GM10248 (cell line): ENCODE results near the gene SRRM5.
"Not testable (repeated sequence)": the region's sequence is repeated elsewhere in the genome, so short reads cannot be mapped to it uniquely, and the experiment has no call there.

Experiments
- CTCF ChIA-PET: fragments of 300-600 bp; sonication (Branson Sonifier 250); formaldehyde crosslinking; extraction: SDS; loops from one replicate; lab custom pipeline; 2021; ENCODE audit warnings: antibody characterized with exemption; lab: Yijun Ruan, JAX
- POLR2A ChIA-PET: fragments of 350-650 bp; sonication (Branson Sonifier 250); formaldehyde crosslinking; extraction: SDS; loops from one replicate; lab custom pipeline; 2020; ENCODE audit warnings: antibody characterized with exemption; lab: Yijun Ruan, JAX
- DNase-seq: peaks from one replicate; pipeline ENCODE4 v3.0.0; 2012; ENCODE audit errors: extremely low spot score
- TF ChIP-seq, protein P1 (sequence below): IDR thresholded peaks from 2 replicates; pipeline ENCODE4 v1.5.1; 2012; ENCODE audit warnings: mild to moderate bottlenecking, low read depth; ENCODE audit errors: extremely low read depth, missing control alignments, control extremely low read depth

The SRRM5 gene

DNA sequence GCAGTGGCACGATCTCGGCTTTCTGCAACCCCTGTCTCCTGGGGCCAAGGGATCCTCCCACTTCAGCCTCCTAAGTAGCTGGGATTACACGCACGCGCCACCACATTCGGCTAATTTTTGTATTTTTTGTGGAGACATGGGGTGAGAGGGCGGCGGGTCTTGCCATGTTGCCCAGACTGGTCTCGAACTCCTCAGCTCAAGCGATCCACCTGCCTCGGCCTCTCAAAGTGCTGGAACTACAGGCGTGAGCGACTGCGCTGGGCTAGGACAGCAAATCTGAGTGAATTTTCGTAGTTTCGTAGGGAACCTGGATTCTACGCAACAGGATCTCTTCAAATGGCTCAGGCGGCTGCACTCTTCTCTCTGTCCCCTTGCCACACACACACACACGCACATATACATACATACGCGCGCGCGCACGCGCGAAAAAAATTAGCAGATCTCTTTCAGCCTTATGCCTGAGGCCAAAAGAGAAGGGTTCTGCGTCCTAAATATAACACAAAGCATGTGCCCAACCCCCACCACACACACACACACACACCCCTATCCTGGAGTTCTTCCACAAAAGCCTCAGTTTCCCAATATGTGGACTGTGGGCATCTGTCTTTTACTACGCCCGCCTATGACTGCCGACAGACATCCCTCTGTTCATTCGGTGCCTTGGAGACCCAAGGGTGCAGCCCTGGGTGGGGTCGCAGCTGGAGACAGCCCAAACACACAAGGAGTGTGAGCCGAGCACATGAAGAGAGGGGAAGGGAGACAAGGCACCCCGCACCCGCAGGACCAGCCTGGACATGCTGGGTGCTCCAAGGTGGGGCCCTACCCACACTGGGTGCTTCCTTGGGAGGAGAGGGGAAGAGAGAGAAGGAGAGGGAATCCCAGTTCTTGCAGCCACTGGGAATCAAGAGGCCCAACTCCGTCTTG is 35.7 kb upstream of the SRRM5 start:
- POLR2A ChIA-PET, result interaction anchor here (0.6 to 0.8 kb wide), 2 partner anchors 18 to 97 kb away, joined by 3 to 6 read pairs; no protein-coding TSS in a partner anchor
- DNase-seq, result no peak
- TF ChIP-seq, protein P1, sequence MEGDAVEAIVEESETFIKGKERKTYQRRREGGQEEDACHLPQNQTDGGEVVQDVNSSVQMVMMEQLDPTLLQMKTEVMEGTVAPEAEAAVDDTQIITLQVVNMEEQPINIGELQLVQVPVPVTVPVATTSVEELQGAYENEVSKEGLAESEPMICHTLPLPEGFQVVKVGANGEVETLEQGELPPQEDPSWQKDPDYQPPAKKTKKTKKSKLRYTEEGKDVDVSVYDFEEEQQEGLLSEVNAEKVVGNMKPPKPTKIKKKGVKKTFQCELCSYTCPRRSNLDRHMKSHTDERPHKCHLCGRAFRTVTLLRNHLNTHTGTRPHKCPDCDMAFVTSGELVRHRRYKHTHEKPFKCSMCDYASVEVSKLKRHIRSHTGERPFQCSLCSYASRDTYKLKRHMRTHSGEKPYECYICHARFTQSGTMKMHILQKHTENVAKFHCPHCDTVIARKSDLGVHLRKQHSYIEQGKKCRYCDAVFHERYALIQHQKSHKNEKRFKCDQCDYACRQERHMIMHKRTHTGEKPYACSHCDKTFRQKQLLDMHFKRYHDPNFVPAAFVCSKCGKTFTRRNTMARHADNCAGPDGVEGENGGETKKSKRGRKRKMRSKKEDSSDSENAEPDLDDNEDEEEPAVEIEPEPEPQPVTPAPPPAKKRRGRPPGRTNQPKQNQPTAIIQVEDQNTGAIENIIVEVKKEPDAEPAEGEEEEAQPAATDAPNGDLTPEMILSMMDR, result no peak
- CTCF ChIA-PET, result interaction anchor here (1.4 to 10.4 kb wide), 2 partner anchors 19 to 47 kb away, joined by 3 to 97 read pairs; no protein-coding TSS in a partner anchor

DNA sequence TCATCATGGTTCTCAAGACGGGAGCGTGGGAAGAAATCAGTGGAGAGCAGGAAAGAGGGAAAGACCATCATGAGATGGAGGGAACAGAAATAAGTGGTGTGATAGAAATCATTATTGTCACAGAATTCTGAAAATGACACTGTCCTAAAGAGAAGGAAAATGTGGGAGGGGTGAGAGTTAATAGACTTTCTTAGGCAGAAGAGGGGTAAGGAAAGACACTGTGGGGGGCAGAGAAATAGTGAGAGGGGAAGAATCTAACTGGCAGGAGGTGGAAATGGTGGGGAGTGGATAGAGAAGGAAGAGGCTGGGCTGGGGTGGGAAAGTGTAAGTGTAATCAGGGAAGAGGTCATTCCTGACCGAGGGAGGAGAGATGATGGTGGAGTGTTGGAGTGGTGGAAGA is 33.1 kb upstream of the SRRM5 start:
- CTCF ChIA-PET, result interaction anchor here (1.2 to 10.4 kb wide), 3 partner anchors 16 to 22 kb away, joined by 7 to 97 read pairs (median 7); no protein-coding TSS in a partner anchor
- POLR2A ChIA-PET, result no interaction called here
- no peak for DNase-seq
- TF ChIP-seq, protein P1, result no peak

DNA sequence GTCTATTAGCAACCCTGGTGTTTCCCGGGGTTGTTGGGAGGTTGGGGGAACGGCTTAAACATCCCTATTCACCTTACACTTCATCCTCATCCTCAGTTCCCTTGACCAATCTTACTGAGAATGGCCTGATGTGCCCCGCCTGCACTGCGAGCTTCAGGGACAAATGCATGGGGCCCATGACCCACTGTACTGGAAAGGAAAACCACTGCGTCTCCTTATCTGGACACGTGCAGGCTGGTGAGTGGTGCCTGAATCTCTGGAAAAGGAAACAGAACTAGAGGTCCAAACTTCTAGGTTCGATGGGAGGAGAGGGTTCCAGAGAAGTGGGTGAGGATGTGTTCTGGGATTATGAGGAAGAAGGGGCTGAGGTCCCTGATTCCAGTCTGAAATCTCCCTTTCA is 30.4 kb upstream of the SRRM5 start:
- CTCF ChIA-PET, result interaction anchor here (2.2 to 3.7 kb wide), 2 partner anchors 13 to 27 kb away, joined by 4 to 23 read pairs; no protein-coding TSS in a partner anchor
- no peak for DNase-seq
- POLR2A ChIA-PET, result no interaction called here
- TF ChIP-seq, protein P1, result no peak

DNA sequence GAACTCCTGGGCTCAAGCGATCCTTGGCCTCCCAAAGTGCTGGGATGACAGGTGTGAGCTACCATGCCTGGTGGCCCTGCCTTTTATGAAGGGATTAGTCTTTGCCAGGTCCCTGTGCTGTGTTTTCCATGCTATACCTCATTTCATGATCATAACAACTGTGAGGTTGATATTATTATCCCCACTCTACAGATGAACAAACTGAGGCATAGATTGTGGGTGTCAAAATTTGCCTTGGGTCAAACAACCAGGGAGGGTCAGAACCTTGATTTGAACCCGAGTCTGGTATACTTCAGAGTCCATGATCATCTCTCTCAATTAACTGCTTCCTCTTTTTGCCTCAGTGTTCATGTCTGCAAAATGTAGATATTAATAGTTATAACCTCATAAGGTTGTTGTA is 29.4 kb upstream of the SRRM5 start:
- no peak for DNase-seq
- POLR2A ChIA-PET, result no interaction called here
- CTCF ChIA-PET, result interaction anchor here (2.2 to 3.7 kb wide), 3 partner anchors 12 to 28 kb away, joined by 4 to 23 read pairs (median 9); partner anchors contain the start of genes IRGQ and ZNF576
- TF ChIP-seq, protein P1, result no peak

DNA sequence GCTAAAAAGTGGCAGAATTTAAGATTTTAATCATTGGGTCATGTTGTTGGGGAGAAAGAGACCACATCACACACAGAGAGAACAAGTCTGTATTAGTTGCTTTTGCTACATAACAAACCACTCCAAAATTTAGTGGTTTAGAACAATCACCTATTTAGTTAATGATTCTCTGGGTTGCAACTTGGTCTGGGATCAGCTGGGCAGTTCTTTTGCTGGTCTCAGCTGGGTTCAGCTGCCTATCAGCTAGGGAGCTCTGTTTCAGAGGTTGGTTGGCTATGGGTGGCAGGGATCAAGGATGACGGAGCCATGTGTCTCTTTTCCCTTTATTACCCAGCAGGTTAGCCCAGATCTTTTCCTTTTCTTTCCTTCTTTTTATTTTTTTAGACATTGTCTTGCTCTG is 27.4 kb upstream of the SRRM5 start:
- DNase-seq, result no peak
- TF ChIP-seq, protein P1, result no peak
- POLR2A ChIA-PET, result no interaction called here
- CTCF ChIA-PET, result interaction anchor here (0.8 to 3.7 kb wide), 5 partner anchors 10 to 225 kb away, joined by 3 to 23 read pairs (median 4); partner anchors contain the start of genes IRGQ and ZNF576

DNA sequence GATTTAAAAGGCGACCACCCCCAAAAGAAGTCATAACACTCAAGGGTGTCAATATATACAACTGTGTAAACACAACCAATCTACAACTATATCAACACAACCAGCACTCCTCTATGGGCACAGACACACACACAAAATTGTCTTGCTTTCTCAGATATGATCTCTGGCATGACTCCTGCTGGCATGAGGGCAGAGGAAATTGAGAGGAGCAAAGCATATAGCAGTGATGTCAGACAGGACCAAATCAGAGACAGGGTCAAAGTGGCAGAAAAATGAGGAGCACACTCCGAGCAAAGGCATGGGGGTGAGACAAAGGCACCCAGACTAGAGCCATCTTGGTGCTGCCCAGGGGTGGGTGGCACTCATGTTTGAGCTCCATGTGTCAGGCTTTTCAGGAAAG is 25.5 kb upstream of the SRRM5 start:
- DNase-seq, result no peak
- ChIA-PET CTCF (interaction anchor here (0.9 to 4.0 kb wide), 3 partner anchors 8 to 31 kb away, joined by 3 to 13 read pairs (median 4); partner anchors contain the start of genes IRGQ and ZNF576), POLR2A (no interaction called here)
- TF ChIP-seq, protein P1, result no peak

DNA sequence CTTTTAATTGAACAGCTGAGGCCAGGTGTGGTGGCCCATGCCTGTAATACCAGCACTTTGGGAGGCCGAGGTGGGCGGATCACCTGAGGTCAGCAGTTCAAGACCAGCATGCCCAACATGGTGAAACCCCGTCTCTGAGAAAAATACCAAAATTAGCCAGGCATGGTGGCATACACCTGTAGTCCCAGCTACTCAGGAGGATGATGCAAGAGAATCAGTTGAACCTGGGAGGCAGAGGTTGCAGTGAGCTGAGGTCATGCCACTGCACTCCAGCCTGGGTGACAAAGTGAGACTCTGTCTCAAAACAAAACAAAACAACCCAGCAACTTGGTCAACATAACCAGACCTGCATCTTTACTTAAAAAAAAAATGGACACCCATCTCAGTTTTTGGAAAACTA is 24.9 kb upstream of the SRRM5 start:
- CTCF ChIA-PET, result interaction anchor here (0.9 to 4.0 kb wide), 3 partner anchors 8 to 32 kb away, joined by 3 to 13 read pairs (median 4); partner anchors contain the start of genes IRGQ and ZNF576
- POLR2A ChIA-PET, DNase-seq: not testable (repeated sequence)
